Ascending aorta (tissue), 2 donors: ENCODE data around the gene ABHD4. TPM values are rescaled to one million over a fixed set of nuclear protein-coding genes. Genes with fewer than 3 reads are reported as not detected.
"Not testable (repeated sequence)": the region's sequence is repeated elsewhere in the genome, so short reads cannot be mapped to it uniquely, and the experiment has no call there.

ENCODE experiments used
- DNase-seq, 2 donors: peaks; one replicate each; pipeline ENCODE4 v3.0.0-alpha.2; 2019; ENCODE audit warnings: low spot score in 2 of 2
- H3K27ac ChIP-seq, 2 donors: fragments of 200-600 bp; sonication (generic); one replicate each; pipeline ENCODE4 v1.5.1; 2016 to 2017; ENCODE audit warnings: mild to moderate bottlenecking in 1 of 2
- H3K27me3 ChIP-seq: fragments of 200-600 bp; sonication (generic); one replicate; pipeline ENCODE4 v1.5.1; 2017
- H3K36me3 ChIP-seq, 2 donors: fragments of 200-600 bp; sonication (generic); one replicate each; pipeline ENCODE4 v1.5.1; 2016
- H3K4me1 ChIP-seq, 2 donors: fragments of 200-600 bp; sonication (generic); one replicate each; pipeline ENCODE4 v1.5.1; 2016 to 2017; ENCODE audit warnings: mild to moderate bottlenecking in 1 of 2
- H3K4me3 ChIP-seq, 2 donors: fragments of 200-600 bp; sonication (generic); one replicate each; pipeline ENCODE4 v1.5.1; 2016 to 2017; ENCODE audit warnings: mild to moderate bottlenecking in 1 of 2
- H3K9me3 ChIP-seq, 2 donors: fragments of 200-600 bp; sonication (generic); one replicate each; pipeline ENCODE4 v1.5.1; 2016
- intact Hi-C: fragments of 100-400 bp; cut with DNase I; formaldehyde crosslinking; loops from one replicate; pipeline ENCODE4 v1.15.1; 2023
- total RNA-seq: library from RNA; depleted of rRNA; stranded (reverse); fragments of >200 nt; gene quantifications from one replicate; pipeline ENCODE4 v1.1.0, GENCODE V29; 2016
- TF ChIP-seq, protein P1 (sequence below), 3 experiments: fragments of 200-600 bp in 2 of 3; fragments of 450-650 bp in 1 of 3; sonication (generic) in 2 of 3; IDR thresholded peaks; one replicate each; pipeline ENCODE4 v1.5.1; 2016 to 2019; ENCODE audit warnings: antibody characterized with exemption in 3 of 3, mild to moderate bottlenecking in 1 of 3, moderate library complexity in 1 of 3

ABHD4 gene
- total RNA-seq, 1 donor from 2014 or later = 33.5 TPM

DNA sequence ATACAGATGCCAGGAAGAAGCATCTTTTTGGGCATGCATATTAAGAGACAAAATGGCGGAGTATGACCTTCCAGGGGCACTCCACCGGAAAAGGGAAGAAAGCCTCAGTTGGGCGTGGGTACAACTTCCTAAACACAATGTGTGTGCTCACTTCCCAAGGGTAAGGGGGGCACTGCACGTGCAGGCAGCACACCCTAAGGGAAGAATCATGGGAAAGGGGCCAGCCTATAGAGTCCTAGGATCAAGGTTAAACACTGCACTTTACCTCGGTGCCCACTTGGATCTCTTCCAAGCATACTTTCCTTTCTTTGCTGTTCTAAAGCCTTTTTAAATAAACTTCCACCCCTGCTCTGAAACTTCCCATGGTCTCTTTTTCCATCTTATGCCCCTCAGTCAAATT is 31.3 kb downstream of the ABHD4 start:
- Histone ChIP-seq H3K27ac (no peak overlapping the region), H3K27me3 (no peaks in the 10 kb centered on the region), H3K9me3 (no peaks in the 10 kb centered on the region), H3K4me1 (no peaks in the 10 kb centered on the region), H3K36me3 (no peaks in the 10 kb centered on the region), H3K4me3 (no peak overlapping the region)
- peak in 1 of 2 donors; percentile 9 for DNase-seq
- TF ChIP-seq, protein P1, sequence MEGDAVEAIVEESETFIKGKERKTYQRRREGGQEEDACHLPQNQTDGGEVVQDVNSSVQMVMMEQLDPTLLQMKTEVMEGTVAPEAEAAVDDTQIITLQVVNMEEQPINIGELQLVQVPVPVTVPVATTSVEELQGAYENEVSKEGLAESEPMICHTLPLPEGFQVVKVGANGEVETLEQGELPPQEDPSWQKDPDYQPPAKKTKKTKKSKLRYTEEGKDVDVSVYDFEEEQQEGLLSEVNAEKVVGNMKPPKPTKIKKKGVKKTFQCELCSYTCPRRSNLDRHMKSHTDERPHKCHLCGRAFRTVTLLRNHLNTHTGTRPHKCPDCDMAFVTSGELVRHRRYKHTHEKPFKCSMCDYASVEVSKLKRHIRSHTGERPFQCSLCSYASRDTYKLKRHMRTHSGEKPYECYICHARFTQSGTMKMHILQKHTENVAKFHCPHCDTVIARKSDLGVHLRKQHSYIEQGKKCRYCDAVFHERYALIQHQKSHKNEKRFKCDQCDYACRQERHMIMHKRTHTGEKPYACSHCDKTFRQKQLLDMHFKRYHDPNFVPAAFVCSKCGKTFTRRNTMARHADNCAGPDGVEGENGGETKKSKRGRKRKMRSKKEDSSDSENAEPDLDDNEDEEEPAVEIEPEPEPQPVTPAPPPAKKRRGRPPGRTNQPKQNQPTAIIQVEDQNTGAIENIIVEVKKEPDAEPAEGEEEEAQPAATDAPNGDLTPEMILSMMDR (IDR thresholded peaks at IDR 0.05) = no peak
- intact Hi-C loops = no loop called here

DNA sequence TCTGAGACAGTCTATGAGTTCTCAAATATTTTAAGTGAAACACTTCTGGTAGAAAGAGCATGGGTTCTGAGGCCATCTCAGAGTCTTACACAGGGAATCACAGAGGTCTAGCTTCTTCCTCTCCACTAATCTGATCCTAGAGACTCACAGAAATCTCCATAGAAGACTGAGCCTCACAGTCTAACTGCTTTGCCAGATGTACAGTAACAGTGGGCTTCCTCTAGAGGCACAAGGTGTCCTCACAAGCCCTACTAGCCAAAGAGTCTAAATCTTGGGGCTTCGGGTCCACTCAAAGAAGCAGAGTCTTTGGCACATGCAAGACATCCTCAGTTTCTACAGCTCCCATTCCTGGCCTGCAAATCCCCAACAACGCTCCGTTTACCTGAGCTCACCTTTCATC is 32.0 kb downstream of the ABHD4 start:
- intact Hi-C loops = no loop called here
- TF ChIP-seq, protein P1 (IDR thresholded peaks at IDR 0.05) = no peak
- H3K36me3 ChIP-seq = no peaks in the 10 kb centered on the region

DNA sequence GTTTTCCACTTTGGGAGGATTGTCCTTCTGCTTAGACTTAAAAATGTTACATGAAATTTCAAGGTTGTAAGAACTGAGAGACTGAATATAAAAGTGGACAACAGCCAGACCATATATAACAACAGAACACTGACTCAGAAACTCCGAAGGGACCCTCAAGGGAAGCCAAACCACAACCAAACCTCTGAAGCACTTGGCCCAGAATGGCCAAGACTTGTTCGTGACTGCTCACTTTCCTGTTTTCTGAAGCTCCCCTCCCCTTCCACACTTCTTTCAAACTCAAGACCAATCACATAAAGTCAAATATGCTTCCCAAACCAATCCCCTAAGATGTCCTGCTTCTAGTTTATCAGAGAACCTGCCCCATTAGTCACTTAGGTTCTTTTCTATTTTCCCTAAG is 32.4 kb downstream of the ABHD4 start:
- Histone ChIP-seq H3K4me1 (no peaks in the 10 kb centered on the region), H3K4me3 (no peak overlapping the region), H3K36me3 (no peaks in the 10 kb centered on the region), H3K27ac (no peak overlapping the region), H3K9me3 (no peaks in the 10 kb centered on the region), H3K27me3 (no peaks in the 10 kb centered on the region)
- DNase-seq = no peak
- intact Hi-C loops = no loop called here
- TF ChIP-seq, protein P1 (IDR thresholded peaks at IDR 0.05) = no peak

More for the DNA sequence above, 32.0 kb downstream of the ABHD4 start:
- Histone ChIP-seq H3K4me3 (no peak overlapping the region), H3K4me1 (no peaks in the 10 kb centered on the region), H3K27ac (no peak overlapping the region), H3K27me3 (no peaks in the 10 kb centered on the region), H3K9me3 (no peaks in the 10 kb centered on the region)
- DNase-seq = no peak

DNA sequence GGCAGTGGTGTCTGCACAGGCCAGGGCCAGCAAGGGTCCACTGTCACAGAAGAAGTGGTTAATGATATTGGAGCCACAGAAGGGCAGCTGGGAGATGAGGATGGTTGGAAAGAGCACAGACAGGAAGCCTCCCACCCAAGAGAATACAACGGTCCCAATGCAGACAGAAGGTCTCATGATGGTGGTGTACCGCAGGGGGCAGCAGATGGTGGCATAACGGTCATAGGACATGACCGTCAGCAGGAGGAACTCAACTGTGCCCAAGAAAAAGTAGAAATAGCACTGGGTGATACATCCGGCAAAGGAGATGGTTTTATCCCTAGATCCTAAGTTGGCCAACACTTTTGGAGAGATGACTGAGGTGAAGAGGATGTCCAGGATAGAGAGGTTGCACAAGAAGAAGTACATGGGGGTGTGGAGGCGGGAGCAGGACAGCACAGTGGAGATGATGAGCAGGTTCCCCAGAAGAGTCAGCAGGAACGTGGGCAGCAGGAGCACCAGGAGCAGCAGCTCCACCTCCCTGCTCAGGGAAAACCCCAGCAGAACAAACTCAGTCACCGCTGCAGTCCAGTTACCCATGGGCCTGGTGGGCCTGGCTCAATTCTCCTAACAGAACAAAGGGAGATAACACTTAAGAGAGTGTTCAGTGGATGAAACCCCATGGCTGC is 36.3 kb downstream of the ABHD4 start:
- Histone ChIP-seq H3K4me1 (no peaks in the 10 kb centered on the region), H3K4me3 (no peak overlapping the region), H3K9me3 (no peaks in the 10 kb centered on the region), H3K36me3 (no peaks in the 10 kb centered on the region), H3K27ac (no peak overlapping the region), H3K27me3 (no peaks in the 10 kb centered on the region)
- no peak for DNase-seq
- intact Hi-C loops = no loop called here
- TF ChIP-seq, protein P1 (IDR thresholded peaks at IDR 0.05) = no peak

DNA sequence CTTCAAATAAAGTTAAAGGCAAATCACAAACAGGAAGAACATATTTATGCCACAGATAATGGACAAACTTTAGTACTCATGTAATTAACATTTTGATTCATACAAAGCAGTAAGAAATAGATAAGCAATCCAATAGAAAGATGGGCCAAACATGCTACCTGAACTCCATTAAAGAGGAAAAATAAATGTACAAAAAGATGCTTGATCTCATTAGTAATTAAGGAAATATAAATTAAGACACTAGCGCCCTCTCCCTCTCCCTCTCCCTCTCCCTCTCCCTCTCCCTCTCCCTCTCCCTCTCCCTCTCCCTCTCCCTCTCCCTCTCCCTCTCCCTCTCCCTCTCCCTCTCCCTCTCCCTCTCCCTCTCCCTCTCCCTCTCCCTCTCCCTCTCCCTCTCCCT is 37.9 kb downstream of the ABHD4 start:
- H3K4me3 ChIP-seq, H3K36me3 ChIP-seq, H3K27me3 ChIP-seq, H3K4me1 ChIP-seq, DNase-seq, H3K27ac ChIP-seq, intact Hi-C loops, H3K9me3 ChIP-seq: not testable (repeated sequence)

DNA sequence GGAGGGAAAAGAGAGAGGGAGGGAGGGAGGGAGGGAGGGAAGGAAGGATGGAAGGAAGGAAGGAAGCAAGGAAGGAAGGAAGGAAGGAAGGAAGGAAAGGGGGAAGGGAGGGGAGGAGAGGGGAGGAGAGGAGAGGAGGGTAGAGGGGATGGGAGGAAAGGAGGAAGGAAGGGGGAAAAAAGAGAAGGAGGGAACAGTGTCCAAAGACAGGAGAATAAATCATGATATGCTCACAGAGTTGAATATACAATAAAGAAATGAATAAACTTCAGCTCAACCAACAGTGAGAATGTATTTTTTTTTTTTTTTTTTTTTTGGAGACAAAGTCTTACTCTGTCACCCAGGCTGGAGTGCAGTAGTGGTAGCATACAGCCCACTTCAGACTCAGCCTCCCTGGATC is 42.1 kb downstream of the ABHD4 start:
- TF ChIP-seq, protein P1 (IDR thresholded peaks at IDR 0.05) = no peak
- no peaks in the 10 kb centered on the region for H3K4me1 ChIP-seq
- H3K9me3 ChIP-seq = no peaks in the 10 kb centered on the region
- H3K27me3 ChIP-seq = no peaks in the 10 kb centered on the region
- no peak overlapping the region for H3K4me3 ChIP-seq
- DNase-seq = no peak
- no peak overlapping the region for H3K27ac ChIP-seq
- intact Hi-C loops = no loop called here
- no peaks in the 10 kb centered on the region for H3K36me3 ChIP-seq
